HG02943 (cell line): ENCODE results near the gene SUSD2.
A peak's percentile ranks its signal among the peaks of the same experiment; 100 is the strongest.

Experiments
- ATAC-seq: cut with Tn5 transposase; IDR thresholded peaks from one replicate; pipeline ENCODE4 v1.9.1; 2021; ENCODE audit warnings: mild to moderate bottlenecking, low read depth, moderate library complexity; ENCODE audit not compliant: unreplicated experiment

The SUSD2 gene

DNA sequence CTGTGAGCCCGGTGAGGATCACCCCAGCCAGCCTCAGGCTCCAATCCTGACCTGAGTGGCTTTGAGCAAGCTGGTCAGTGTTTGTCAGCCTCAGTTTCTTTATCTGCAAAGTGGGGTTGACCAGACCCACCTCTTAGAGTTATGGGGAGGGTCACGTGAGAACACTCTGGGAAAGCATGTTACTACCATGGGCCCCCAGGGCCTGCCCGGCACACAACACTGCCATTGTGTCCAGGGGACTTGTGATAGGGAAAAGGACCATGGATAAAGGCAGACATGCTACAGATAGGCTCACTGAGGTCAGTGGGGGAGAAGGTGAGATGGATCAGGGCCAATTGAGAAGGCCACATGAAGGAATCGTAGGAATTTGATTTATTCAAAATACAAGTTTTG lies 32.1 kb upstream of the SUSD2 start:
- ATAC-seq: no peak

DNA sequence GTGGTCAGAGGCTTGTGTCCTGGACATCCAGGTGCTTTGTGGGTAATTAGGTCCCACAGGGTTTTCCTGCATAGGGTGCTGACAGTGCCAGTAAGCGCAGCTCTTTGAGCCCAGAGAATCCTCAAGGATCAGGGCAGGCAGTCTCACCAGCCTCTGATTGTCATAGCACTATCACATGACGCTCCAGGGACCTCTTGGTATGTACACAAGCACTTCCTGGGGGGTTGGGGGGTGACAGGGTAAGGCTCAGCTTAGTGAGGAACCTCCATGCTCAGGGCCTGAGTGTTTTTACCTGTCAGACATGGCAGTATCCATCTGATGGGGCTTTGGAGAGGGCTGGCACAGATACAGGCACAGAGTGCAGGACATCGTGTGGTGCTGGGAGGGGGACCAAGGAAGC lies 27.9 kb upstream of the SUSD2 start:
- ATAC-seq: no peak

- ATAC-seq: no peak
These were observed 27.3 kb upstream of the SUSD2 start for GRCh38 chr22:24153959-24154358.

DNA sequence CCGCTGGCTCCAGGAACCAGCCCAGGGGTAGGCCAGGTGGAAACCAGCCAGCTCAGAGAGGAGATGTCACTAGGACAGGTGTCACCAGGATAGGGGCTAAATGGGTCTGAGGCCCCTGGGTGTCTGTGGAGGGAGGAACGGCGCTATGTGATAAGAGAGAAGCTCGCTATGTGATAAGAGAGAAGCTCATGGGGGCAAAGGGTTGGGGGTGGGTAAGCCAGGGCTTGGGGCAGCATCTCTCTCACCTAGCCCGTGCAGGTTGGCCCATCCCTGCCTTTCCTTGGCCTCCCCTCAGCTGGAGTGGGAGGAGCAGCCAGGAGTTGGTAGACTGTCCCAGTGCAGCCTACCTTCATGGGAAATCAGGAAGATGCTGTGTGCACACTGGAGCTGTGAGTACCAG lies 26.5 kb upstream of the SUSD2 start:
- ATAC-seq: no peak

GRCh38 chr22:24155627-24156140 lies 25.6 kb upstream of the SUSD2 start:
- peak; percentile 31 for ATAC-seq

- peak; percentile 34 for ATAC-seq
These were observed 25.0 kb upstream of the SUSD2 start for GRCh38 chr22:24156141-24156912.

DNA sequence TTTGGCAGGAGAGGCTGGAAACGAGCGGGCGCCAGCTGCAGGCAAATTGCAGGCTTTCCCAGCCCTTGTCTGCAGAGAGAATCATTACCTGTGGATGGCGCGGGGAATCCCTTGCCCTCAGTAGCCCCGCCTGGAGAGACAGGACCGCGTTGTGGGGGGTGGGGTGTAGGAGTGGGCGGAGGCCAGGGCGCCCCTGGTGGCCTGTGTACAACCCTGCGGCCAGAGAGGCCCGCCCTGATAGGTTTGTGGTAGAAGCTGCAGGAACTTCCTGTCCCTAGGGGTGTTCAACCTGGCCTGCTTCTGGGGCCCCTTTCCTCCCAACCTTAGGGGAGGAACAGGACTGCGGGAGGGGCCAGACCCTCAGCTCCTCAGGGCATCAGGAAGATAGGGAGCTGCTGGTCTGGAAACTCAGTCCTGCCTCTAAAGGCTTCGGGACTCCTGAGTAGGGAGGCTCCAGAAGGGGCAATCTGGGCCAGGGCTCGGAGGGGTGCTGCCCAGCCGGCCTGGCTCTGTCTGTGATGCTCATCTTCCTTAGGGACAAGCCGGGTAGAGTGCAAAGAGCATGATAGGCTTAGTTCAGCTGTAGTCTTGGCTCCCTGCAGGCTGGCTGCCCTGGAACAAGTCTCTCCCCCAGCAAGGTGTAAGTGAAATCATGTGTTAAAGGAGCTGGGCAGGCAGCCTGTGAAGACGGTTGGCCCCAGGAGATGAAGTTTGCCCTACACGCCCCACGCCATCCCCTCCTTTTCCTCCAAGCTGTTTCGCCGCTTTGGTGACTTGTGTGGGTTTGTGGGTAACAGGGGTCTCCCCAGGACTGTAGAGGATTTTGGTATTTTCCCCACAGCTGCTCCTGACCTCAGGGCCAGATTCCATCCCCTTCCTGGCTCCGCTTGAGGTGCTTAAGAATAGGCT lies 24.1 kb upstream of the SUSD2 start:
- ATAC-seq: peak; percentile 70

- no peak for ATAC-seq
These were observed 23.5 kb upstream of the SUSD2 start for GRCh38 chr22:24157822-24158135.

- no peak for ATAC-seq
These were observed 21.6 kb upstream of the SUSD2 start for GRCh38 chr22:24159650-24160049.

GRCh38 chr22:24160546-24160945 lies 20.7 kb upstream of the SUSD2 start:
- no peak for ATAC-seq

- no peak for ATAC-seq
These were observed 19.8 kb upstream of the SUSD2 start for GRCh38 chr22:24161485-24161884.

DNA sequence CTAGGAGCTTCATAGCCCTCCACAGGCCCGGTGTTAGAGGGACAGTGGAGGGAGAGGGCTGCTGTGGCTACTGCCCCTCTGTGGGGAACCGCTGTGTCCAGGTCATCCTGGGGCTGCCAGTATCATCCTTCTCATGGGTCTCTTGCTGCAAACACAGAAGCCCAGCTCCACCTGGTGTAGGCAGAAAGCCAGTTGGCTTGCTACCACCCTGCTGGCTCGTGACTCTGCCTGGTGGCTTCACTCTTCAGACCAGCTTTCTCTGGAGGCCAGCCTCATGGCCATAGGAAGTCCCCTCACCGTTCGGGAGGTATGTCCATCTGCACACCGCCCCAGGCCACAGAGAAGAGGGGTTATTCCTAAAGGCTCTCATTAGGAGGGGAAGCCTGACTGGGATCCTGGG lies 19.4 kb upstream of the SUSD2 start:
- no peak for ATAC-seq

DNA sequence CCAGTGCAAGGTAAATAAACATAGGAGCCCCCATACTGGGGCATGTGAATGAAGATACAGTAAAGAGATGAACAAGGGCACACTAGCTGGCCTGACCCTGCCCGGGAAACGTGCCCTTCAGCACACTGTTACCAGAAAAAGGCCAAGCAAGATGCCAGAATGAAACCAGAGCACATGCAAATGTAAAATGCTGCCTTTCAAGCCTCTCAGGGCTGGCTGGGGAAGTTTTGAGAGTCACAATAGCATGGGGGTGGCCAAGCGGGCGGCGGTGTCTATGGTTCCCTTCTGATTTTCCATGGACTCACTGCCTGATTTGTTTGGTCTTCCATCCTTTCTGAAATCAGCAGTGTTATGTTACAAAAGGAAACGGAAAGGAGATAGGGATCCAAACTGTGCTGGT lies 18.9 kb upstream of the SUSD2 start:
- ATAC-seq: no peak

GRCh38 chr22:24164243-24164642 lies 17.0 kb upstream of the SUSD2 start:
- no peak for ATAC-seq

DNA sequence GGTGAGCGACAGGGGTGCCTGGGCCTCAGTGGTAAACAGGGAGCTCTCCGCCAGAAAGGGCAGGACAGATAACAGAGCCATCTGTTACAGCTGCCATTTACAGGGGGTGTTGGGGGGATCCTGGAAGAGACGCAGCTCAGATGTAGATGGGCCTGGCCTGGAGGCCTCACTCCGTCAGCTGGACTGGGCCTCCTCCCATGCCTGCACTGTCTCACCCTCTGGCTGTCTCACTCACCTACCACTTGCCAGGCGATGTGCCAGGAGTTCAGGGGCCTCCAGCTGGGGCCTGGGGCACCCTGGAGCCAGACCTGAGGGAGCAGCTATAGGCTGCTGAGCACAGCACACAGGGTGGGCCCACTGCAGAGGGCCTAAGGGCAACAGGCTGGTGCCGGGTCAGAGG lies 16.3 kb upstream of the SUSD2 start:
- ATAC-seq: no peak

DNA sequence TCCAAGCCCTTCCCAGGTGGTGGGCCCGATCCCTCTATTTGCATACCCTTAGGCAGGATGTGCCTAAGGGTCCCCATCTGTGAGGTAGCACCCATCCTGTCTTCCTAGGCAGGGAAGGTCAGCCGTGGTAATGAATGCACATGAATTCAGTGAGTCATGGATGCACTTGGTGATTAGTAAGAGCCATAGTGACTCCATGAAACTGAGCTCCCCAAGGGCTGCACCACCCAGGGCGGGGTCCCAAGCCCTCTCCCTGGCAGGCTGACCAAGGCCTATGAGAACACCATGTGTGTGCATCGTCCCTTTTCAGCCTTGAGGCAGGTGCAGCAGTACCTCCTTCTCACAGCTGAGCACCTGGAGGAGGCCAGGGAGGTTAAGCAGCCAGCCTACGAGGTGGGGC lies 15.6 kb upstream of the SUSD2 start:
- no peak for ATAC-seq

- ATAC-seq: no peak
These were observed 14.5 kb upstream of the SUSD2 start for GRCh38 chr22:24166811-24167210.

- ATAC-seq: no peak
These were observed 11.7 kb upstream of the SUSD2 start for GRCh38 chr22:24169439-24170058.

DNA sequence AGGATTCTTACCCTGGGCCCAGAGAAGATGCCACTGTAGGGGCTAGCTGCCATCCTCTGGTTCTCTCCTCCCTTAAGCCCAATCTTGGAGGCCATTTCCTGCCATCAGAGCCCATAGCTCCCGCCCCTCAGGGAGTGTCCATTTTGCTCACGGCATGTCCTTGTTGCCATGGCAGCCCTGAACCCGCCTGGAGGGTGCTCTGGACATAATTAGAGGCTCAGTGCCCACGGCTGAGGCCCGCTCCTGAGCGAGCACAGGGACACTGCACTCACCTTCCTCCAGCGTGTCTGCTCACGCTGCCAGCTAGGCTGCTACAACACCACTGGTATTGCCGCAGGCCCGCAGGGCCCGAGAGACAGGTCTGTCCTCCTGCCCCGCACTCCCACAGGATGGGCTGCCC lies 11.1 kb upstream of the SUSD2 start:
- ATAC-seq: no peak

GRCh38 chr22:24170632-24171031 lies 10.7 kb upstream of the SUSD2 start:
- ATAC-seq: no peak

DNA sequence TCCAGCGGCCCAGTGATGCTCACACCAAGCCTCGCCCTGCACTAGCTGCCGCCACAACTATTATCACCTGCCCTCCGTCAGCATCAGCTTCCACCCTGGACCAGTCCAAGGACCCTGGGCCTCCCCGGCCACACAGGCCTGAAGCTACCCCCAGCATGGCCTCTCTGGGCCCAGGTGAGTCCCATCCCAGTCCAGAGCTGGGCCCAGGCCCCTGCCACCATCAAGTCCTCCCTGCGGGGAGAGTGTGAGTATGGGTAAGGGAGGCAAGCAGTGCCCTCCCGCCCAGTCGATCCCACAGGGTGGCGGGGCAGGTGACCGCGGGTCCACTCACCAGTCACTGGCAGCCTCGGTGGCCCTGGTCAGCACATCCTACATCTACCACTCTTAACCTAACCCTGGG lies 9.5 kb upstream of the SUSD2 start:
- no peak for ATAC-seq
